CD4-positive, alpha-beta T cell treated with Interleukin-4 for 1 hour (primary cell): ENCODE measurements around the gene ARHGEF6.
A peak's percentile ranks its signal among the peaks of the same experiment; 100 is the strongest.
"Not testable (repeated sequence)": the region's sequence is repeated elsewhere in the genome, so short reads cannot be mapped to it uniquely, and the experiment has no call there.

Experiments used
- DNase-seq, 2 donors: peaks; one replicate each; pipeline ENCODE4 v3.0.0-alpha.2; 2020 to 2022

ARHGEF6 gene

DNA sequence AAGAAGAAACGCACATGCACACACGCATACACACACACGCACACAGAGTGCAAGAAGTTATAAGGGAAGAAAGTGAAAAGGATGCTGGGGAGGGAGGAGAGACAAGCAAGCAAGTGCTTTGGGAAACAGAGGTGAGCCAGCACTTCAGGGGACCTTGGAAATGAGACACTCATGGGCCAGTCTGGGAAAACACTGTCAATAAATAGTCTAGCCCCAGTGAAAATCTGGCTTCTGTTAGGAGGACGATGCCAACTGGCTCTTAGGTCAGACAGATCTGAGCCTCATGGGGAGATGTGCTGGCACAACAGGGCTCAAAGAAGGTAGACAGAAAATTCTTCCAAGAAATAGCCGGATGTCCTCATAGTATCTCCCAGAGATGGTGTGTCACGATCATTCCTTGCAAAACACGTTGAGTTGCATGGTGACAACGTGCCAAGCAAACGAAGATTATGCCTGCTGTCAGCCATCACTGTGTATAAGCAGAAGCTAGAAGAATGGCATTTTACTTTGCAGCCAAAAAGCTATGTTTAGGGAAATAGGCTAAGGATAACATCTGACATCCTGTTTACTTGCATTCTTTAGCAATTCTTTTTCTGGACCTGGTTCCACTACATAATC lies 557 bp upstream of the ARHGEF6 start:
- DNase-seq = no peak

DNA sequence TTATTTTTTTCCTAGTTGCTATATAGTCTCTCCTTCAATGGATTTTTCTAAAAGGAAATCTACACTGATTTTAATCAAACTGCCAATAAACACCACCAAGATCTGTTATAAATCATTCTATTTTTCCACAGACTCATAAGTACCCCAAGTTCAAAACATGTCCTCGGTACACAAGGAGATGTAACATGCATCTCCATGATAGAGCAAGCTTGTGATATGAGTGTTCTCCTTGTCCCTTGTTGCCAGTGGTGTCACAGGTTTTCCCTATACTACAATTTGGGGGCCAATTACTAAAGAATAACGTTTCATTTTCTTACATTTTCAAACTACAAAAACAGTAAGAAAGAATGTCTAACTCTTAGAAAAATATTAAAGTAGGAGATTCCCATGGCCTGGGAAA lies 491 bp downstream of the ARHGEF6 start:
- no peak for DNase-seq

DNA sequence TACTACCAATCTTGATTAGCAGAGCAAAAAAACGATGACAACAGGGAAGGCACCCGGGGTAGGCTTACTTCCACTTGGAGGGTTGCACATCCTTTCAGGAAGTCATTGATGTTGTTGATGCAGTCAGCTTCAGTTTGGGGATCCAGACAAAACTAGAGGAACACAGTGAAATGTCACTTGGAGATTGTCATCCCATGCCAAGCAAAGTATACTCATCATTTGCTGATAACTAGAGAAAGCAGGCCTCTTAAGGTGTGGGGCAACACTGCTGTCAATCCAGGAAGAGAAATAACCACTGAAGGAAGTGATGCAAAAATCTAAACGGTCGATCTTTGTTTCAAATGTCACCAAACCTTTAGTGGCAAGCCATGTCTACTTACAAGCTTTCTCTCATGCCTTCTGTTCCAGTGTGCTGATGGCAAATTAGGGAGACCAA lies 1.4 kb downstream of the ARHGEF6 start:
- DNase-seq = peak in 1 of 2 donors; percentile 65

DNA sequence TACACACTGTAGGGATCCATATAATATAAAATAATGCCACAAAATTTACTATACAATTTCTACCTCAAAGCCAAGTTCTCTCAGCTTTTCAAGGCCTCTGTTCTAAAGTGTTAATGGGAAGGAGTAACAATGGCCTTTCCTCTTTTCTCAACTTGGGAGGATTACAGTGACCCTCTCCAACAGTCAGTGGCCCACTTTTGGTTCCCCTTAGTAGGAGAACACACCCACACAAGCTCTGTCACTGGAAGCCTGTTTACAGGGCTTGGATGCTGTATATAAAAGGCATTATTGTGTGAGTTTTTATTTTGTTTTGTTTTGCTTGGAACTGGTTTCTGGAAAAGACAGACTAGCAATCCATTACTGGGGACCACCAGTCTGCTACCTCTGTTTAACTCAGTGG lies 1.8 kb downstream of the ARHGEF6 start:
- DNase-seq = no peak

DNA sequence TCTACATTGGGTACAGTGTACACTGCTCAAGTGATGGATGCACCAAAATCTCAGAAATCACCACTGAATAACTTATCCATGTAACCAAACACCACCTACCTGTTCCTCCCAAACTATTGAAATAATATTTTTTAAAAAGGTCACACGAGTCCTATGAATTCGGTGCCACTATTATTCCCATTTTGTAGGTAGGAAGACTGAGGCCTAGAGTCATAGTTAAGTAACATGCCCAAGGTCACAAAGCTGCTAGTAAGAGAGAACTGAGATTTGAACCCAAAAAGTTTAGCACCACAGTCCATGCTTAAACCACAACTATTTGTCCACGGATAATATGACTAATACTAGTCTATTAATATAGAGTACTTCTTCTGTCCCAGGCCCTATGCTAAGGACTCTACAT lies 2.7 kb downstream of the ARHGEF6 start:
- DNase-seq = no peak

DNA sequence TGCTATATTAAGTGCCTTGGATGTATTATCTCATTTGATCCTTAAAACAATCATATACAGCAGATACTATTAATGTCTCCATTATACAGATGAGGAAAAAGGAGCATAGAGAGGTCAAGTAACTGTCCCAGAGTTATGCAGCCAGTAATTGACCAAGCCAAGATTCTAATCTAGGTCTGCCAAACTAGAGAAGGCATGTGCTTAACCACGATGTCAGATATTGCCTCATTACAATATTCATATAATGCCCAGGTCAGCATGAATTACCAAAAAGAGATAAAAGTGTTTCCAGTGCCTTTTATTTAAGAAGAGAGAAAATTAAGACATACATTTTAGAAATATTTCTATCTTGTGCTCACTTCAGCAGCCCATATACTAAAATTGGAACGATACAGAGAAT lies 7.1 kb downstream of the ARHGEF6 start:
- no peak for DNase-seq

DNA sequence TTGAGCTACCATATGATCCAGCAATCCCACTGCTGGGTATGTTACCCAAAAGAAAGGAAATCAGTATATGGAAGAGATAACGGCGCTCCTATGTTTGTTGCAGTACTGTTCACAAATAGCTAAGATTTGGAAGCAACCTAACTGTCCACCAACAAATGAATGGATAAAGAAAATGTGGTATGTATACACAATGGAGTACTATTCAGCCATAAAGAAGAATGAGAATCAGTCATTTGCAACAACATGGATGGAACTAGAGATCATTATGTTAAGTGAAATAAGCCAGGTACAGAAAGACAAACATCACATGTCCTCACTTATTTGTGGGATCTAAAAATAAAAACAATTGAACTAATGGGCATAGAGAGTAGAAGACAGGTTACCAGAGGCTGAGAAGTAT lies 8.9 kb downstream of the ARHGEF6 start:
- DNase-seq = not testable (repeated sequence)

DNA sequence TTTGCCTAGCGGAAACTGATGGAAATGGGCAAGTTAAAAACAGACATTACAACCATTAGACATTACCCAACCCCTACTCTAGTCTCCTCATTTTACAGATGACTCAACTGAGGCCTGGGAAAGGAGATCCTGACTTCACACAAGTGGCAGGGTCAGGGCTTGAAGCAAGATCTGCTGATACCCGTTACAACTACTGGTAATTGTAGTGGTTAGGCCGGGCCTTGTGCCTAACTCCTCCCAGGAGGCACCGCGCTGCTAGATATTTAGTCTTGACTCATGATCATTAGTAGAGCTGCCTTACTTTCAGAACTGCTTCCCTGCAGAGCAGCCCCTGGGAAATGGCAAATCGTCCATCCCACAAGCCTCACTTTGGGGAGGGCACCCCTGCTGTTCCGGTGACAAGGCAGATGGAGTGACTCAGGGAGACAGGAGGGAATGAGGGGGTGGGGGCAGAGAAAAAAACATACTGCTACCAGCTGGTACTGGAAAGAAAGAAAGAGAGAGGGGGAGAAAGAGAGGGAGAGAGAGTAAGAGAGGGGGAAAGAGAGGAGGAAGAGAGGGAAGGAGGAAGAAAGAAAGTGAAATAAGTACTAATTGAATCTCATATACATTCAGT lies 12.2 kb downstream of the ARHGEF6 start:
- DNase-seq = peak; percentile 31 to 37

DNA sequence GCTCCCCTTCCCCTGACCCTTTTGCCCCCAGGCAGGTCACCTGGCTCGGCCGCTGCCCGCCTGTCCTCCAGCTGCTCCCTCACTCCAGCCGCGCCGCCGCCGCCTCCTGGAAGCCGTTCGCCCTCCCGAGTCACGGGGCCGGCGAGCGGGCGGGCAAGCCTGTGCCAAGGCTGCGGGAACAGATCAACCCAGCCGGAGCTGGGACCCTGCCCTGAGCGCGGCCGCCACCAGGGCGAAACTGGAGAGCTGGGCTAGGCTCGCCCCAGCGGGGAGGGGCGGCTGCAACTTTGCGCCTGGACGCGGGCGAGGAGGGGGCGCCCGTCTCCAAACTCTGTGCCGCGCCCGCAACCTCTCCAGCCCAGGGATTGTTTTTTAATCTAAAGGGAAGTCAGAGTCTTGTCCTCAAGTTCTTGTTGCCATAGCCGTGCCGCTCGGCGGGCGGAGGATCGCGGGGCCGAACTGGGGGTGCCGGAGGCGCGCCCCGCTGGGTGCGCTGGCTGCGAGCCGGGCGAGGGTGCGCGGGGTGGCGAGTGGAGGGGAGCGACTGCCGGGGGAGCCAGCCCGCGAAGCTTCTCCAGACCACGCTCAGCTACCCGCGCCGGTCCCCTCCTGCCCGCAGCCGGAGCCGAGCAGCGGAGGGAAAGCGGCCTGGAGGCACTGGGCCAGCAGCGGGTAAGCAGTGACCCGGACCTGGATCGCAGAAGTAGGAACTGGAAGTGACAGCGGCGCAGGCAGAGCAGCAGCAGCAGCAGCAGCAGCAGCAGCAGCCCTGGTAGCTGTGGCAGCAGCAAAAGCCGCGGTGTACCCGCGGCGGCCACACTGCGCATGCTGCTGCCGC lies 13.4 kb downstream of the ARHGEF6 start:
- peak; percentile 40 to 57 for DNase-seq

DNA sequence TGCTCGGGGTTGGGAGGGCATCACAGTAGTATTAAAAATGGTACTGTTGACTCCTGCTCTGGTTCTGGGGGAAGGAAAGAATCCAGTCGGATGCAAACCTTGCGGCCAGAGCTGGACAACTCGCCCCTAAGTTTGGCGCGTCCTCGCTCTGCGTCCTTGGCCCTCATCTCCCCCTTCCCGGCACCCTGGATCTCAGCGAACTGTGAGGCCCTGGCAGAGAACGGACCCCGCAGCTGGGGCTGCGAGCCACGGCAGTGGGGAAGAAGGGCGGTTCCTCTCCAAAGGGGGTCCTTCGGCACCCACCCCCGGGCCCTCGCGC lies 14.0 kb downstream of the ARHGEF6 start:
- no peak for DNase-seq

DNA sequence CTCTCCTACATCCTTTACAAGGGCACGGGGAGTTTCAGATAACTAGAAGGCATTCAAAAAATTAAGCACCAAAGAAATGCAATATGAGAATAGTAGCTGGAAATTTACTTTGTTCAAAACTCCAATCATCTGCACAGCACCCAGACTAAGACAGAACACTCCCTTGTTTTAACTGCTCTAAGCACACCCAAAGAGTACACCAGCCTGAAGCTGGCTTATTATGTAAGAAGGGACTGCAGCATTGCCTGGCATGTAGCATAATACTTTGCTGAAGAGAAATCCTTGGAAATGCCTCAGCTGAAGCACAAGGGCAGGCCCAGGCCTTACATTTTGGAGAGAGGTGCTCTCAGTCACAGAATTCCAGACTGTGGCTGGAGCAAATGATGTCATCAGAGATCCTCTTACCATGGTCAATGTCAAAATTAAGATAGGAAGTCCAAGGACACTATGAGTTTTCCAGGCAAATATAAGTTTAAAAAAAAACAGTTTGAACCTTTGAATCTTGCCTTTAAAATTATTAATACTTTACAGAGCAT lies 14.8 kb downstream of the ARHGEF6 start:
- DNase-seq = no peak

DNA sequence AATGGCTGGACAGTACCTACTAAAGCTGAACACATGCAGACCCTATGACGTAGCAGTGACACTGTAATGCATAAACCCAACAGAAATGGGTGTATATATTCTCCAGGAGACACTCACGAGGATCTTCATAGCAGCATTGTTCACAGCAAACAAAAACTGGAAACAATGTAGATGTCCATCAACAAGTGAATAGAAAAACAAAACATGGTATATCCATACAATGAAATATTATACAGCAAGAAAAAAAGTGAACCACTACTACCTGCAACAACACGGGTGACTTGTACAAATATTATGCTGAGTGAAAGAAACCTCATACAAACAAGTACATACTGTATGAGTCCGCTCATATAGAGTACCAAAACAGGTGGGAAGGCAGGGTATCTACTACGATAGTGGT lies 16.5 kb downstream of the ARHGEF6 start:
- no peak for DNase-seq

DNA sequence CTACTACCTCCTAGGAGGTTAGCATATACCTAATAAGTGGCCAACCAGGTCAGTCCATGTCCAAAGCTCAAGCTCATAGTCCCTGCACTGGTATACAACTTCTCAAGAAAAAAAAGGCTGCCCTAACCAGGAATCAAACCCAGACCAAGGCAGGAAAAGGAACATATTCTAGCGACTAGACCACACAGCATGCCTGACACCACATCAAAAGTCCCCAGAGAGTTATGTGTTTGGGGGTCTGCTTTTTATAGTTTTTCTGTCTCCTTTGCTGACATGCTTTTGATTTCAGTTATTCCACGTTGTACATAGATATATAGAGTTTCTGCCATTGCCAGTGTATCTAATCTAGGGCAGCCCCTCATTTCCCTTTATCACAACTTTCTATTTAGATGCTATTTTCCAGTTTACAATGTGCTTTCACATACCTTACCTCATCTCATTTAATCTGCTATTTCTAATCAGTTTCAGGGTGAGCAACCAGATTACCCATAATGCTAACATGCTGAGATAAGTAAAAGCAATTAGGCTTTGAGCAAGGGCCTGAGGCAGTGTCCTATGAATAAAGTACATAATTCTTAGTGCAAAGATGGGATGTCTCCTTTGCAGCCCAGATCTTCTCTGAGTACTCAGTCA lies 17.8 kb downstream of the ARHGEF6 start:
- no peak for DNase-seq

DNA sequence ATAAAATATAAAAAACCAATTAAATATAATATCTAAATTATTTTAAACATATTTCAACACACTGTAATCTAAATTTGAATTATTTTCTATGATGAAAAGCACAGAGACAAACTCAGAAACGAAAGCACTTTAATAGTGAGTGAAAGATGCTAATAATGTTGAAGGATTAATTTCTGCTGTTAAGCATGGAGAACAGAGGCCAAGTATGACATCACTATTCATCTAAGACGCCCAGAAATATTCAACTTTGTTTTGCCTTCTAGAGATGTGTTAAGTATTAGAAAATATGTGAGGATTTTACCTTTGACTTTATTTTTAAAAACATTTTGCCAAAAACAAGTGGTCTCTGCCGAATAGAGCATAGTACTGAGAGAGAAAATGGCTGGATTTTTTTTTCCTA lies 19.3 kb downstream of the ARHGEF6 start:
- no peak for DNase-seq

DNA sequence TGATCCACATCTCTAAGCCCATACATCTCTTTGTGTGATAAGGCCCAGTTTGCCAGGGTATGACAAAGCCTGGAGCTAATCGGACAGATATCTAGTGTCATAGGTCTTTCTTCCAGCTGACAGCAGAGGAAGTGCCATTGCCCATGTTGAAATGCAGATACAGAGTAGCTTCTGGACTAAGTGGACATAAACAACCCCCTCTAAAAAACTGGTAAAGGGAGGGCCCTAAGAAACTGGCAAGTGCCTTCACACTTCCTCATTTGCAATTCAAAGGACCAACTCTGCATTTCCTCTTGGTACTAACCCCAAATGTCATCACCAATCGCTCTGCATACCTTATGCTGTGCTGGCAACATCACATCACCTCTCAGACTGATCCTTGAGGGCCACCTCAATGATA lies 20.8 kb downstream of the ARHGEF6 start:
- DNase-seq = no peak

DNA sequence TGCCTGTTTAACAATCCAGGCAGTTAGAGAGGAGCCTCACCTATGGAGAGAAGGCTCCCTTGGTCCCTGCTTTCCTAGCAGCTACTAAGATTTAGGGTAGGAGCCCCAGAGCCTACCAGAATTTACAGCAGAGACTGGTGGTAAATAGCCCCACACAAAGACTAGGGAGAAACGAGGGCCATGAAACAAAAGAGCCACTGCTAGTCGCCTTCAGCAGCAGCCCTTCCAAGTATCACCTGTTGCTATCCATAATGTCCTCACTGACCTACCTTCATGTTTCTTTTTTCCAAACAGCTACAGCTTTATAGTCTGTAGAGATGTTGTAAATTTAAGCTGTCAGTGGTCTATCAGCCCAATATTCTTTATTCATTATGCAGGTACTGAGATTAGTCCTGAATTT lies 25.3 kb downstream of the ARHGEF6 start:
- no peak for DNase-seq

DNA sequence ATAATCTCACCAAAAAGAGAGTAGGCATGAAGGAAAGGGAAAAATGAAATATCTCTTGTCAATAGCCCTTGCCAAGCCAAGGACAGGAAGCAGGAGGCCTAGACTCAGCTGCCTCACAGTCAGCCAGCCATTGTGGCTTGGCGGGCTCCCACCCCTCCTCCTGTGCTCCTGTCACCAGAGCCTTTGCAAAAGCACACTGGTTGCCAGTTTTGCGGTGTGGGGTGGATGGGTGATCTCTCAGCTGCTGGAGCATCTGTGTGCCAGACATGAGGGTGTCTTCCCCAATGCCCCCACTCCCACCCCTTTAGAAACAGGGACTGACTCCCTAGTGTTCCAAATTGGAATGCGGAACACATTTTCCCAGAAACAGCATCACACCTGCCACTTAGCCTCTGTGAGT lies 26.1 kb downstream of the ARHGEF6 start:
- DNase-seq = no peak

DNA sequence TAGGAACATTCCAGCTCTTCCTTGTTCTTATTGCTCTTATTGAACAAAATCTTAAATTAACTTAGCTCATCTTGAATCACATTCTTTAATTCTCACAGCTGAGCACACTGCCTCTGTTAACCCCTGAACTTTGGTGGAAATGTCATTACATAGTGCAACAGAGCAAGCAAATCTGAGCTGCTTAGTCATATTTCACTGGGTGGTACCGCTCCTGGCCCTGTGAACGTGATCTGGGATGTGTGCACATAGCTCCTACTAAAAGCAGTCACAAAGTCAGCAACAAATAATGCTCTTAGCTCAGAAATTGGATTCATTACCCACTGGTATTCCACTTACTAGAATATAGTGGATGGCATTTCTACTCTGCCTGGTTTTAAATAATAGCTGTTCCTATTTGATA lies 27.9 kb downstream of the ARHGEF6 start:
- no peak for DNase-seq

DNA sequence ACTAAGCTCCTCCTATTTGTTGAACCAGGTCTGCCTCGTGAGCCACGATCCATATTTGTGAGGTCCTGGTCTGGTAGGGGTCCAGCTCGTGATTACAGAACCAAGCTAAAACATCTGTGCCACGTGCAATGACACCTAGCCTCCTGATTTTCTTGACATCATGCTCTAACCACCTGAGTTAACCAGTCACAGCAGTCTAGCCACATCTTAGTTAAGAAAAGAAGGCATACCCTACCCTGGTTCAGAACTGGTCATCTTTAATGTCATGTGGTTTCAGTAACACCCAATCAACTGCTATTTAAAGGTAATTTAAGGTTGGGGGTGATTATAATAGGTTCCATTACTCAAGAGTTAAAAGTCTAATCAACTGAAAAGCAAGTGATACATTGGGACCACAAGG lies 28.4 kb downstream of the ARHGEF6 start:
- DNase-seq = no peak

DNA sequence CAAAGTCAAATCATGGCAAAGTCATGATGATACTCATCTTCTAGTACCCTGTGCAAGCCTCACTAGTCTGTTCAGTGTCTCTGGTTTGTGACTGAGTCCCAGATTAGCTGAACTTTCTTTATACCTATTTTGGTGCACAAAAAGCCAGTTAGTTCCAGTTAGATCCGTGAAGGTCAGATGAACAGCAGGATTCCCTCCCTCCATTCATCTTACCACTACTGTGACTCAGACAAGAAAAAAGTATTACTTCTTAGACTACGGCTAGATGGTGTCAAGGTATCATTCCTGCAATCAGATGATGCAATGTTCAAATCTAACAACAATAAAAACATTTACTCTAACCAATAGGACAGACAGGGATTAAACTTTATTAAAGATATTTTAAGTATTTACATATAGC lies 30.4 kb downstream of the ARHGEF6 start:
- DNase-seq = no peak

DNA sequence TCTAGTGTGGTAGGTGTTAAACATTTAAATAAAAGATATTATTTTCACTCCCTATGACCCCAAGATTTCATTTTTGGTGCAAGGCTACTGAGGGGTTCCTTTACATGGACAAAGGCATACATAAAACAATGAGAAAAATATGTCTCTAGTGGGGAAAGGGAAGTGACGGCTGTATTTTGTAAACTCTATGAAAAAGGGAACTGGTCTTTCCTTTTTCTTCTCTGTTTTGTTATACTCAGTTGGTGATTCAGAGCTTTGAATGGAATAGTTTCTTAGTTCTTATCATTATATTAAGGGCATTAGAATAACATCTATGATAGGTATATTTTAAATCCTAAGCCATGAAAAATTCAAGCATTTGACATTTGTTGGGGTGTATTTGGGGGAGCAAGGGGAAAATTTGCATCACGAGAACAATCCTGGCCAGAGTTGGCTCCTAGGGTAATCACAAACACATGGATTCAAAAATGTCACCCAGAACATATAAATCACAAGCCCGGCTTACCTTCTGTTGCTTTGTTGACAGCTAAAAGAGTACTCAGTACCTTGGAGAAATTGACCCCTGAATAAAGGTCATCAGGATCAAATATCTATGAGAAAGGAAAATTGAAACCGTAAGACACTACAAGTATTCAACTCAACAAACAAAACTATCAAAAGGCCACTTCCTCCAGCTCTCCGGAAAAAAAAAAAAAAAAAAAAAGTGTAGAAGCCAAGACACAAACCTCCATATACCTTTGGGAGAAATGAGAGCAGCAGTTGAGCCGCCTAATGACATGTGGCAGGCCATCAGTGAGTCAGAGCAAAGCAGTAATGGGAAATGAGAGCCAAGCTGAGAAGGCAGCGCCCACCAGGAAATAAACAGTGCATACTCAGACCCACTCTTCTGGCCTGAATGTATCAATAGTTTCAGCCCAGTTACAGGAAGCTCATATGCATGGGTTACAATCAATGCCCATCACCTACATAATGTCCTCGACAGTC lies 33.4 kb downstream of the ARHGEF6 start:
- peak in 1 of 2 donors; percentile 19 for DNase-seq
